ENCODE results near the gene P2RX6. TPM values are rescaled to one million over a fixed set of nuclear protein-coding genes. Genes with fewer than 3 reads are reported as not detected.
A peak's percentile ranks its signal among the peaks of the same experiment; 100 is the strongest.

The P2RX6 gene
- total RNA-seq, 5 donors from 2014 or later (not counting 1 experiment from before 2014, with no cell fraction given) = 0.29 to 1.6 (median 1.0) TPM

GRCh38 chr22:21031545-21032036 is 16.6 kb downstream of the P2RX6 start:
- Mint-ChIP-seq H3K27me3 (peaks cover 22 to 45% of the 10 kb centered on the region in 2 donors), H3K27ac (no peak overlapping the region), H3K4me3 (peak overlapping the region in 1 of 3 donors; percentile 44), H3K4me1 (peaks cover 1 to 5% (median 4%) of the 10 kb centered on the region in 3 donors), H3K9me3 (no peaks in the 10 kb centered on the region), H3K36me3 (no peaks in the 10 kb centered on the region)
- Histone ChIP-seq H3K27me3 (replicated peaks in 1 of 2; ENCODE audit: control insufficient read depth in 2 of 2, extremely low read depth in 1 of 2, insufficient read depth in 2 of 2, low read length in 1 of 2) (peaks cover 0 to 72% of the 10 kb centered on the region in 2 experiments), H3K4me1 (ENCODE audit: control insufficient read depth in 1 of 2, extremely low read depth in 1 of 2, insufficient read depth in 2 of 2, low read length in 2 of 2) (peaks cover 0 to 13% of the 10 kb centered on the region in 2 experiments), H3K4me3 (ENCODE audit: control insufficient read depth in 1 of 2, extremely low read depth in 1 of 2, low read length in 1 of 2) (peak overlapping the region in 1 of 2 donors; percentile 46), H3K36me3 (ENCODE audit: control insufficient read depth in 2 of 2, extremely low read depth in 1 of 2, insufficient read depth in 1 of 2, low read length in 1 of 2) (no peaks in the 10 kb centered on the region), H3K9me3 (no peaks in the 10 kb centered on the region), H3K27ac (ENCODE audit: low read length) (no peak overlapping the region)
- CTCF ChIA-PET = no interaction called here
- 88% methylated on average over 16 of the region's 18 CpGs for WGBS (ENCODE audit: insufficient coverage)
- DNase-seq (no peak), ATAC-seq (replicated peaks in 1 of 4) (no peak)
- POLR2A ChIA-PET = no interaction called here

GRCh38 chr22:21032037-21032867 is 17.3 kb downstream of the P2RX6 start, which contains the start of gene SLC7A4:
TSS of gene SLC7A4 (minus strand) at chr22:21032561. CDS start at chr22:21031812, 749 bp downstream.
- ATAC-seq (replicated peaks in 1 of 4) = peak; percentile 50 to 72 (median 63)
- POLR2A ChIA-PET = no interaction called here
- no peaks in the 10 kb centered on the region for H3K36me3 Mint-ChIP-seq

DNA sequence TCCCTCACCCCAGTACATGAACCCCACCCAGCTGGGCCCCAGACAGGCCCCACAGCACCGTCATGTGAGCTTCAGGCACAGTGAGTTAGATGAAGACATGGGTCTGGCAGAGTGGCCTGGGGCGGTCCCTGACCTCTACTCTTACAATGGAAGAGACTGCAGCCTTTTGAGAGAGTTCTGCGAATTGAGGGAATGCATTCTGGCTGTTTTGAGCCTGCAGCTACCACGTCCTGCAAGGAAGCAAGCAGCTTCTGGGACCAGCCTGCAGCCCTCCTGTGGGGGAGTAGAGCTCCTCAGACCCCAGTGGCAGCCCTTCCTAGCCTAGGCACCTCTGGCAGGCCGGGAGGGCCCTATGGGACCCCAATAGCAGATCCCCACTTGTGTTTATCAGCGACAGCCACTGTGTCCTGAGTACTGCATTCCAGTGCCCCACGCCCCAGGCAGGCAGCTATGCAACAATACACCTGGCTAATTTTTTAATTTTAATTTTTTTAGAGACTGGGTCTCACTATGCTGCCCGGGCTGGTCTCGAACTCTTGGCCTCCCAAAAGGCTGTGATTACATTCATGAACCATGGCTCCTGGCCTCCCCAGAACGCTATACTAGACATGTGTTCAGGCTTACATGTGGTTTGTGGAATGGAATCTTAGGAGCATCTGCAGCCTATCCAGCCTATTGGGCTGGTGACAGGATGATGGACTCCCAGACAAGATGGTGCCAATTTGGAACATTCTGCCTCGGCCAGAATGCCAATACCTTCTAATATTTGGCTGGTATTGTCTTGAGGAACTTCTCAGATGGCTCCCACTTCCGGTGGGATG is 18.1 kb downstream of the P2RX6 start:
- no peak overlapping the region for H3K27ac Mint-ChIP-seq
- peaks cover 22 to 45% of the 10 kb centered on the region in 2 donors for H3K27me3 Mint-ChIP-seq
- DNase-seq = no peak
- ATAC-seq (replicated peaks in 1 of 4) = no peak
- Histone ChIP-seq H3K27ac (ENCODE audit: low read length) (no peak overlapping the region), H3K4me1 (ENCODE audit: control insufficient read depth in 1 of 2, extremely low read depth in 1 of 2, insufficient read depth in 2 of 2, low read length in 2 of 2) (peaks cover 0 to 13% of the 10 kb centered on the region in 2 experiments), H3K27me3 (replicated peaks in 1 of 2; ENCODE audit: control insufficient read depth in 2 of 2, extremely low read depth in 1 of 2, insufficient read depth in 2 of 2, low read length in 1 of 2) (peaks cover 0 to 60% of the 10 kb centered on the region in 2 experiments), H3K9me3 (no peaks in the 10 kb centered on the region), H3K4me3 (ENCODE audit: control insufficient read depth in 1 of 2, extremely low read depth in 1 of 2, low read length in 1 of 2) (no peak overlapping the region), H3K36me3 (ENCODE audit: control insufficient read depth in 2 of 2, extremely low read depth in 1 of 2, insufficient read depth in 1 of 2, low read length in 1 of 2) (no peaks in the 10 kb centered on the region)
- H3K36me3 Mint-ChIP-seq = no peaks in the 10 kb centered on the region
- POLR2A ChIA-PET = no interaction called here
- peak overlapping the region in 1 of 3 donors; percentile 54 for H3K4me3 Mint-ChIP-seq
- 82% methylated on average over 6 of the region's 12 CpGs for WGBS (ENCODE audit: insufficient coverage)
- peaks cover 1 to 5% (median 4%) of the 10 kb centered on the region in 3 donors for H3K4me1 Mint-ChIP-seq
- H3K9me3 Mint-ChIP-seq = no peaks in the 10 kb centered on the region
- CTCF ChIA-PET = no interaction called here

More at GRCh38 chr22:21032037-21032867, 17.3 kb downstream of the P2RX6 start, which contains the start of gene SLC7A4:
- CTCF ChIA-PET = no interaction called here
- Mint-ChIP-seq H3K4me3 (peak within 1 kb of the TSS in 2 of 3 donors; percentile 25 to 54), H3K9me3 (no peaks in the 10 kb centered on the region), H3K4me1 (peaks cover 1 to 5% (median 4%) of the 10 kb centered on the region in 3 donors), H3K27ac (no peak within 1 kb of the TSS), H3K27me3 (peaks cover 22 to 45% of the 10 kb centered on the region in 2 donors)
- Histone ChIP-seq H3K27ac (ENCODE audit: low read length) (no peak within 1 kb of the TSS), H3K36me3 (ENCODE audit: control insufficient read depth in 2 of 2, extremely low read depth in 1 of 2, insufficient read depth in 1 of 2, low read length in 1 of 2) (no peaks in the 10 kb centered on the region), H3K9me3 (no peaks in the 10 kb centered on the region), H3K4me3 (ENCODE audit: control insufficient read depth in 1 of 2, extremely low read depth in 1 of 2, low read length in 1 of 2) (peak within 1 kb of the TSS in 1 of 2 donors; percentile 46), H3K27me3 (replicated peaks in 1 of 2; ENCODE audit: control insufficient read depth in 2 of 2, extremely low read depth in 1 of 2, insufficient read depth in 2 of 2, low read length in 1 of 2) (peaks cover 0 to 65% of the 10 kb centered on the region in 2 experiments), H3K4me1 (ENCODE audit: control insufficient read depth in 1 of 2, extremely low read depth in 1 of 2, insufficient read depth in 2 of 2, low read length in 2 of 2) (peaks cover 0 to 13% of the 10 kb centered on the region in 2 experiments)
- peak in 3 of 35 experiments; percentile 13 to 24 (median 22) for DNase-seq
- WGBS (ENCODE audit: insufficient coverage) = 10% methylated on average over 52 of the region's 59 CpGs

DNA sequence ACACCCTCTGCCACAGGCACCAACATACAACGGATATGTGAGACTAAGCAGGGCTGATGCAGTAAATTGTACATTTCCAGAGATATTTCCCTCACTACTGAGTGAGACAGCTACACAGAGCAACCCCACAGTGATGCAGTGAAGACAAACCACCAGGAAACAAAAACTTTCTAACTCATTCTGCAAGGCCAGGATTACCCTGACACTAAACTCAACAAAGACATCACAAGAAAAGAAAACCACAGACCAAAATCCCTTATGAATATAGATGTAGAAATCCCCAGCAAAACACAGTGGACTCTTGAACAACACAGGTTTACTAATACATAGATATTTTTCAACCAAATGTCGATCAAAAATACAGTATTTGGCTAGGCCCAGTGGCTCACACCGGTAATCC is 18.9 kb downstream of the P2RX6 start:
- H3K4me1 Mint-ChIP-seq = peaks cover 1 to 5% (median 4%) of the 10 kb centered on the region in 3 donors
- ATAC-seq (replicated peaks in 1 of 4) = no peak
- Histone ChIP-seq H3K27me3 (replicated peaks in 1 of 2; ENCODE audit: control insufficient read depth in 2 of 2, extremely low read depth in 1 of 2, insufficient read depth in 2 of 2, low read length in 1 of 2) (peaks cover 0 to 56% of the 10 kb centered on the region in 2 experiments), H3K4me3 (ENCODE audit: control insufficient read depth in 1 of 2, extremely low read depth in 1 of 2, low read length in 1 of 2) (no peak overlapping the region), H3K27ac (ENCODE audit: low read length) (no peak overlapping the region), H3K9me3 (no peaks in the 10 kb centered on the region), H3K36me3 (ENCODE audit: control insufficient read depth in 2 of 2, extremely low read depth in 1 of 2, insufficient read depth in 1 of 2, low read length in 1 of 2) (no peaks in the 10 kb centered on the region), H3K4me1 (ENCODE audit: control insufficient read depth in 1 of 2, extremely low read depth in 1 of 2, insufficient read depth in 2 of 2, low read length in 2 of 2) (peaks cover 0 to 13% of the 10 kb centered on the region in 2 experiments)
- no peak for DNase-seq
- 100% methylated on average over 1 of the region's 3 CpGs for WGBS (ENCODE audit: insufficient coverage)
- peaks cover 26 to 49% of the 10 kb centered on the region in 2 donors for H3K27me3 Mint-ChIP-seq
- H3K9me3 Mint-ChIP-seq = no peaks in the 10 kb centered on the region
- ChIA-PET POLR2A (no interaction called here), CTCF (no interaction called here)
- H3K27ac Mint-ChIP-seq = no peak overlapping the region
- no peak overlapping the region for H3K4me3 Mint-ChIP-seq
- no peaks in the 10 kb centered on the region for H3K36me3 Mint-ChIP-seq

DNA sequence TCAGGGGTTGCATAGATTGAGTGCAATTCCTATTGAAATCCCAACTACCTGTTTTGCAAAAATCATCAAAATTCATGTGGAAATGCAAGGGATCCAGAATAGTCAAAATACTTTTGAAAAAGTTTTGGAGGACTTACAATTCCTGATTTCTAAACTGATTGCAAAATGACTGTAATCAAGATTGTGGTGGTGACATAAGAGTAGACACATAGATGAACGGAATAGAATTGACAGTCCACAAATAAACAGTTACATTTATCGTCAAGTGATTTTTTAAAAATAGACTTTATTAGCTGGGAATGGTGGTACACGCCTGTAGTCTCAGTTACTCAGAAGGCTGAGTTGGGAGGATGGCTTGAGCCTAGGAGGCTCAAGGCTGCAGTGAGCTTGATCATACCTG is 20.0 kb downstream of the P2RX6 start:
- CTCF ChIA-PET = no interaction called here
- Mint-ChIP-seq H3K9me3 (no peaks in the 10 kb centered on the region), H3K27ac (no peak overlapping the region), H3K4me1 (peaks cover 1 to 5% (median 4%) of the 10 kb centered on the region in 3 donors), H3K36me3 (no peaks in the 10 kb centered on the region), H3K4me3 (no peak overlapping the region), H3K27me3 (peaks cover 25 to 43% of the 10 kb centered on the region in 2 donors)
- Histone ChIP-seq H3K27me3 (replicated peaks in 1 of 2; ENCODE audit: control insufficient read depth in 2 of 2, extremely low read depth in 1 of 2, insufficient read depth in 2 of 2, low read length in 1 of 2) (peaks cover 0 to 48% of the 10 kb centered on the region in 2 experiments), H3K27ac (ENCODE audit: low read length) (no peak overlapping the region), H3K4me1 (ENCODE audit: control insufficient read depth in 1 of 2, extremely low read depth in 1 of 2, insufficient read depth in 2 of 2, low read length in 2 of 2) (peaks cover 0 to 13% of the 10 kb centered on the region in 2 experiments), H3K9me3 (no peaks in the 10 kb centered on the region), H3K36me3 (ENCODE audit: control insufficient read depth in 2 of 2, extremely low read depth in 1 of 2, insufficient read depth in 1 of 2, low read length in 1 of 2) (no peaks in the 10 kb centered on the region), H3K4me3 (ENCODE audit: control insufficient read depth in 1 of 2, extremely low read depth in 1 of 2, low read length in 1 of 2) (no peak overlapping the region)
- POLR2A ChIA-PET = no interaction called here
- WGBS (ENCODE audit: insufficient coverage) = no CpG with 5 or more reads among the region's 3 CpGs
- ATAC-seq (replicated peaks in 1 of 4) = no peak
- DNase-seq = no peak

- DNase-seq = no peak
- Histone ChIP-seq H3K4me3 (ENCODE audit: control insufficient read depth in 1 of 2, extremely low read depth in 1 of 2, low read length in 1 of 2) (no peak overlapping the region), H3K36me3 (ENCODE audit: control insufficient read depth in 2 of 2, extremely low read depth in 1 of 2, insufficient read depth in 1 of 2, low read length in 1 of 2) (no peaks in the 10 kb centered on the region), H3K27ac (ENCODE audit: low read length) (no peak overlapping the region), H3K4me1 (ENCODE audit: control insufficient read depth in 1 of 2, extremely low read depth in 1 of 2, insufficient read depth in 2 of 2, low read length in 2 of 2) (peaks cover 0 to under 1% of the 10 kb centered on the region in 2 experiments), H3K27me3 (replicated peaks in 1 of 2; ENCODE audit: control insufficient read depth in 2 of 2, extremely low read depth in 1 of 2, insufficient read depth in 2 of 2, low read length in 1 of 2) (peaks cover 0 to 33% of the 10 kb centered on the region in 2 experiments), H3K9me3 (no peaks in the 10 kb centered on the region)
- CTCF ChIA-PET = no interaction called here
- POLR2A ChIA-PET = no interaction called here
- no peak overlapping the region for H3K27ac Mint-ChIP-seq
- no peaks in the 10 kb centered on the region for H3K36me3 Mint-ChIP-seq
- 17% methylated on average over 1 of the region's 2 CpGs for WGBS (ENCODE audit: insufficient coverage)
- H3K27me3 Mint-ChIP-seq = peaks cover 23 to 36% of the 10 kb centered on the region in 2 donors
- no peak overlapping the region for H3K4me3 Mint-ChIP-seq
- H3K4me1 Mint-ChIP-seq = peaks cover 4 to 7% (median 7%) of the 10 kb centered on the region in 3 donors
- no peaks in the 10 kb centered on the region for H3K9me3 Mint-ChIP-seq
- ATAC-seq (replicated peaks in 1 of 4) = no peak
These were observed 23.4 kb downstream of the P2RX6 start for GRCh38 chr22:21038405-21038804.
